Panc1 (cell line): ENCODE results near the gene CADPS2.

Experiments
- CTCF ChIP-seq: fragments of 450-650 bp; IDR thresholded peaks from 2 replicates; pipeline ENCODE4 v1.5.1; 2017; ENCODE audit warnings: mild to moderate bottlenecking
- POLR2AphosphoS5 ChIP-seq: IDR thresholded peaks from 2 replicates; pipeline ENCODE4 v1.6.1; 2012; ENCODE audit warnings: mild to moderate bottlenecking, low read depth, low read length, moderate library complexity
- REST ChIP-seq, 2 experiments: IDR thresholded peaks; 2 replicates each; pipeline ENCODE4 v1.6.1; 2011 to 2012; ENCODE audit warnings: low read depth in 2 of 2, control low read depth in 1 of 2, low read length in 1 of 2, mild to moderate bottlenecking in 1 of 2, moderate library complexity in 1 of 2; ENCODE audit not compliant: insufficient read depth in 1 of 2
- SIN3A ChIP-seq: IDR thresholded peaks from 2 replicates; pipeline ENCODE4 v1.6.1; 2012; ENCODE audit warnings: low read depth, mild to moderate bottlenecking, low read length, moderate library complexity, borderline replicate concordance; ENCODE audit not compliant: insufficient read depth
- TCF7L2 ChIP-seq: IDR thresholded peaks from 2 replicates; pipeline ENCODE4 v1.6.1; 2011; ENCODE audit warnings: mild to moderate bottlenecking, low read depth, low read length, inconsistent platforms

GRCh38 chr7:122543891-122544290 is 342.4 kb downstream of the CADPS2 start:
- TF ChIP-seq CTCF = no peak
- TF ChIP-seq TCF7L2 = no peak
- no peak for TF ChIP-seq POLR2AphosphoS5
- TF ChIP-seq REST (IDR thresholded peaks at IDR 0.05; ENCODE audit: insufficient read depth in 1 of 2, low read depth in 2 of 2, low read length in 1 of 2) = no peak
- TF ChIP-seq SIN3A = no peak
